Measurements from ENCODE around the gene PTX3.

DNA sequence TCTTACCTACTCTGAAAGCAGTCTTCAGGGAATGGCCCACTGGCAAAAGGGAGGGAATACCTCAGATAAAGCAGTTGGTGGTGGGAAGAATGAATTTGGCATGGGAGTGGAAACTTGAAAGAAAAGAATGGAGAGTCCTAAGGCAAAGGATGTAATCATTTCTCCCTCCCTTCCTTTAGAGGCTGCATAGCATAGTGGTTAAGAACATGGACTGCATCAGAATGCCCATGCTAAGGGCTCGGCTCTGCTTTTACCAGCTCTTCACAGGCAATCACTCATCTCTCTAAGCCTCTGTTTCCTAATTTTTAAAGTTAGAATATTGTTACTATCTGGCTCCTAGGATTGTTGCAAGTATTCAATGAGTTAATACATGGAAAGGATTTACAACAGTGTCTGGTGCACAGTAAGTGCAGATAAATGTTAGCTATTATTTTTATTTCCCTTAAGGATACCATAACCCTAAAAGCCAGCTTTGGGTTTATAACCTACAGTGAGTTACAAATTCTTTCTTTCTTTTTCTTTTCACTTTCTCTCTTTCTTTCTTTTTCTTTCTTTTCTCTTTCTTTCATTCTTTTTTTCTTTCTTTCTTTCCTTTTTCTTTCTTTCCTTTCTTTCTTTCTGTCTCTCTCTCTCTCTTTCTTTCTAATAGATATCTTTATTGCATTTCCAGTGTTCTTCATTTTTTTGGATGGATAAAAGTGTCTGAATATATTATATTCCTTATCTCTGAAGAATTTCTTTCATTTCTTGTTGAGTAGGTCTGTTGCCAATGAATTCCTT, 43.0 kb downstream of the PTX3 start:
- no peak for TF ChIP-seq POLR2A (IDR thresholded peaks at IDR 0.05)
- TF ChIP-seq, protein P1, sequence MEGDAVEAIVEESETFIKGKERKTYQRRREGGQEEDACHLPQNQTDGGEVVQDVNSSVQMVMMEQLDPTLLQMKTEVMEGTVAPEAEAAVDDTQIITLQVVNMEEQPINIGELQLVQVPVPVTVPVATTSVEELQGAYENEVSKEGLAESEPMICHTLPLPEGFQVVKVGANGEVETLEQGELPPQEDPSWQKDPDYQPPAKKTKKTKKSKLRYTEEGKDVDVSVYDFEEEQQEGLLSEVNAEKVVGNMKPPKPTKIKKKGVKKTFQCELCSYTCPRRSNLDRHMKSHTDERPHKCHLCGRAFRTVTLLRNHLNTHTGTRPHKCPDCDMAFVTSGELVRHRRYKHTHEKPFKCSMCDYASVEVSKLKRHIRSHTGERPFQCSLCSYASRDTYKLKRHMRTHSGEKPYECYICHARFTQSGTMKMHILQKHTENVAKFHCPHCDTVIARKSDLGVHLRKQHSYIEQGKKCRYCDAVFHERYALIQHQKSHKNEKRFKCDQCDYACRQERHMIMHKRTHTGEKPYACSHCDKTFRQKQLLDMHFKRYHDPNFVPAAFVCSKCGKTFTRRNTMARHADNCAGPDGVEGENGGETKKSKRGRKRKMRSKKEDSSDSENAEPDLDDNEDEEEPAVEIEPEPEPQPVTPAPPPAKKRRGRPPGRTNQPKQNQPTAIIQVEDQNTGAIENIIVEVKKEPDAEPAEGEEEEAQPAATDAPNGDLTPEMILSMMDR (IDR thresholded peaks at IDR 0.05) = no peak

Data from transverse colon (tissue), 3 donors.